Mesenchymal stem cell (in vitro differentiated cells and primary cell): Measurements from ENCODE around the gene KIF26A.

Experiments
- DNase-seq: peaks from one replicate; pipeline ENCODE4 v3.0.0-alpha.2; 2013
- H2AFZ ChIP-seq: one replicate; pipeline ENCODE4 v1.6.1; 2013; ENCODE audit warnings: low read depth, mild to moderate bottlenecking, control low read depth, inconsistent platforms, low read length, moderate library complexity
- H2AK5ac ChIP-seq: 2 replicates; pipeline ENCODE4 v1.6.1; 2013; ENCODE audit warnings: low read length, moderate library complexity, mild to moderate bottlenecking, inconsistent platforms; ENCODE audit not compliant: severe bottlenecking
- H2BK120ac ChIP-seq: one replicate; pipeline ENCODE4 v1.6.1; 2013; ENCODE audit warnings: low read depth, mild to moderate bottlenecking, inconsistent platforms, low read length, moderate library complexity
- H2BK12ac ChIP-seq, 2 experiments: one replicate each; pipeline ENCODE4 v1.6.1; 2013; ENCODE audit warnings: inconsistent platforms in 2 of 2, low read length in 2 of 2, mild to moderate bottlenecking in 2 of 2, moderate library complexity in 2 of 2, control low read depth in 1 of 2
- H2BK15ac ChIP-seq: one replicate; pipeline ENCODE4 v1.6.1; 2013; ENCODE audit warnings: mild to moderate bottlenecking, low read depth, inconsistent platforms; ENCODE audit not compliant: poor library complexity, severe bottlenecking
- H2BK5ac ChIP-seq: 2 replicates; pipeline ENCODE4 v1.6.1; 2013; ENCODE audit warnings: low read depth, mild to moderate bottlenecking, low read length, control low read depth, inconsistent platforms; ENCODE audit not compliant: poor library complexity, severe bottlenecking
- H3K14ac ChIP-seq, 2 experiments: one replicate each; pipeline ENCODE4 v1.6.1; 2013; ENCODE audit warnings: inconsistent platforms in 2 of 2, low read length in 2 of 2, control low read depth in 1 of 2, mild to moderate bottlenecking in 1 of 2, moderate library complexity in 1 of 2
- H3K18ac ChIP-seq, 2 experiments: one replicate each; pipeline ENCODE4 v1.6.1; 2013; ENCODE audit warnings: inconsistent platforms in 2 of 2, low read length in 2 of 2, control low read depth in 1 of 2, low read depth in 1 of 2, mild to moderate bottlenecking in 1 of 2
- H3K23ac ChIP-seq, 2 experiments: one replicate each; pipeline ENCODE4 v1.6.1; 2013; ENCODE audit warnings: inconsistent platforms in 2 of 2, low read length in 2 of 2, mild to moderate bottlenecking in 2 of 2, moderate library complexity in 2 of 2, control low read depth in 1 of 2
- H3K27ac ChIP-seq: 2 replicates; pipeline ENCODE4 v1.5.1; 2013; ENCODE audit warnings: mild to moderate bottlenecking, moderate library complexity, low read length, control low read depth, inconsistent platforms; ENCODE audit not compliant: poor library complexity, severe bottlenecking
- H3K27me3 ChIP-seq, 2 experiments: 2 replicates each; pipeline versions ENCODE4 v1.6.1 to v1.7.0; 2013; ENCODE audit warnings: low read length in 2 of 2, mild to moderate bottlenecking in 2 of 2, moderate library complexity in 2 of 2, control low read depth in 1 of 2, inconsistent platforms in 1 of 2; ENCODE audit not compliant: control insufficient read depth in 1 of 2, insufficient read depth in 1 of 2
- H3K36me3 ChIP-seq, 2 experiments: 2 replicates each; pipeline versions ENCODE4 v1.6.1 to v1.7.0; 2013; ENCODE audit warnings: low read length in 2 of 2, control low read depth in 1 of 2, inconsistent platforms in 1 of 2, low read depth in 1 of 2, mild to moderate bottlenecking in 1 of 2; ENCODE audit not compliant: insufficient read depth in 2 of 2, control insufficient read depth in 1 of 2
- H3K4ac ChIP-seq, 2 experiments: one replicate each; pipeline ENCODE4 v1.6.1; 2013; ENCODE audit warnings: inconsistent platforms in 2 of 2, low read length in 2 of 2, mild to moderate bottlenecking in 2 of 2, moderate library complexity in 2 of 2, control low read depth in 1 of 2, low read depth in 1 of 2
- H3K4me1 ChIP-seq: 2 replicates; pipeline ENCODE4 v1.6.1; 2013; ENCODE audit warnings: low read depth, low read length, control low read depth; ENCODE audit not compliant: control insufficient read depth, insufficient read depth
- H3K4me2 ChIP-seq: 2 replicates; pipeline ENCODE4 v1.6.1; 2013; ENCODE audit warnings: low read length, mild to moderate bottlenecking, inconsistent platforms; ENCODE audit not compliant: poor library complexity, severe bottlenecking
- H3K4me3 ChIP-seq, 2 experiments: 2 replicates each; pipeline versions ENCODE4 v1.5.1 to v1.7.0; 2013; ENCODE audit warnings: low read length in 2 of 2, mild to moderate bottlenecking in 2 of 2, control low read depth in 1 of 2, low read depth in 1 of 2; ENCODE audit not compliant: insufficient read depth in 1 of 2
- H3K79me1 ChIP-seq: replicated peaks from 2 replicates; pipeline ENCODE4 v1.6.1; 2013; ENCODE audit warnings: mild to moderate bottlenecking, control low read depth, low read length, inconsistent platforms; ENCODE audit not compliant: poor library complexity, severe bottlenecking
- H3K9ac ChIP-seq: 2 replicates; pipeline ENCODE4 v1.7.0; 2013; ENCODE audit warnings: mild to moderate bottlenecking, low read length, moderate library complexity
- H3K9me3 ChIP-seq: 2 replicates; pipeline ENCODE4 v1.7.0; 2013; ENCODE audit warnings: mild to moderate bottlenecking, low read length; ENCODE audit not compliant: control insufficient read depth
- H4K8ac ChIP-seq: one replicate; pipeline ENCODE4 v1.6.1; 2013; ENCODE audit warnings: inconsistent platforms, mild to moderate bottlenecking, low read length, moderate library complexity
- H4K91ac ChIP-seq: one replicate; pipeline ENCODE4 v1.6.1; 2013; ENCODE audit warnings: mild to moderate bottlenecking, low read length, inconsistent platforms
- WGBS: methylation state at CpG from one replicate; pipeline ENCODE4 v1.1.7; 2013; ENCODE audit warnings: mixed read lengths; 5-methylcytosine and 5-hydroxymethylcytosine counted together

Gene KIF26A

GRCh38 chr14:104100171-104101085 lies 38.0 kb upstream of the KIF26A start:
- no peak overlapping the region for H2AK5ac ChIP-seq
- no peak overlapping the region for H3K18ac ChIP-seq
- H2BK5ac ChIP-seq = no peak overlapping the region
- H3K9ac ChIP-seq = no peak overlapping the region
- no peak overlapping the region for H2AFZ ChIP-seq
- no peak overlapping the region for H2BK12ac ChIP-seq
- no peak overlapping the region for H4K91ac ChIP-seq
- no peak overlapping the region for H2BK120ac ChIP-seq
- WGBS = 88% methylated on average over 23 of the region's 23 CpGs
- H3K4me1 ChIP-seq = peaks cover 2% of the 10 kb centered on the region
- H3K14ac ChIP-seq = no peak overlapping the region
- no peak overlapping the region for H2BK15ac ChIP-seq
- H3K27ac ChIP-seq = no peak overlapping the region
- H3K4me3 ChIP-seq = no peak overlapping the region
- H3K4ac ChIP-seq = no peak overlapping the region
- no peak overlapping the region for H4K8ac ChIP-seq
- no peaks in the 10 kb centered on the region for H3K79me1 ChIP-seq
- peaks cover 0 to 13% of the 10 kb centered on the region in 2 experiments for H3K27me3 ChIP-seq
- H3K4me2 ChIP-seq = no peak overlapping the region
- no peak overlapping the region for H3K23ac ChIP-seq
- H3K9me3 ChIP-seq = no peaks in the 10 kb centered on the region
- no peaks in the 10 kb centered on the region for H3K36me3 ChIP-seq
- no peak for DNase-seq

GRCh38 chr14:104101086-104101621 lies 37.2 kb upstream of the KIF26A start:
- no peak overlapping the region for H4K8ac ChIP-seq
- no peak overlapping the region for H3K23ac ChIP-seq
- H3K9me3 ChIP-seq = no peaks in the 10 kb centered on the region
- H3K36me3 ChIP-seq = no peaks in the 10 kb centered on the region
- no peak overlapping the region for H3K9ac ChIP-seq
- no peak overlapping the region for H3K4me2 ChIP-seq
- H2BK120ac ChIP-seq = no peak overlapping the region
- no peak overlapping the region for H2BK12ac ChIP-seq
- no peak overlapping the region for H3K4me3 ChIP-seq
- no peak overlapping the region for H2AFZ ChIP-seq
- DNase-seq = no peak
- no peaks in the 10 kb centered on the region for H3K79me1 ChIP-seq
- H3K14ac ChIP-seq = no peak overlapping the region
- H2AK5ac ChIP-seq = no peak overlapping the region
- H3K27ac ChIP-seq = no peak overlapping the region
- H3K18ac ChIP-seq = no peak overlapping the region
- H2BK5ac ChIP-seq = no peak overlapping the region
- H3K27me3 ChIP-seq = peaks cover 0 to 10% of the 10 kb centered on the region in 2 experiments
- no peak overlapping the region for H2BK15ac ChIP-seq
- WGBS = 78% methylated on average over 15 of the region's 16 CpGs
- peaks cover 2% of the 10 kb centered on the region for H3K4me1 ChIP-seq
- no peak overlapping the region for H3K4ac ChIP-seq
- no peak overlapping the region for H4K91ac ChIP-seq

- 89% methylated on average over 13 of the region's 16 CpGs for WGBS
- no peak overlapping the region for H2BK12ac ChIP-seq
- H3K18ac ChIP-seq = no peak overlapping the region
- no peak overlapping the region for H3K14ac ChIP-seq
- no peak overlapping the region for H4K8ac ChIP-seq
- no peaks in the 10 kb centered on the region for H3K79me1 ChIP-seq
- H3K23ac ChIP-seq = no peak overlapping the region
- H4K91ac ChIP-seq = no peak overlapping the region
- no peak overlapping the region for H2AK5ac ChIP-seq
- H2AFZ ChIP-seq = no peak overlapping the region
- no peak overlapping the region for H3K4ac ChIP-seq
- H3K27me3 ChIP-seq = peaks cover 0 to 5% of the 10 kb centered on the region in 2 experiments
- no peak overlapping the region for H3K9ac ChIP-seq
- no peak overlapping the region for H2BK15ac ChIP-seq
- H2BK120ac ChIP-seq = no peak overlapping the region
- no peak overlapping the region for H3K4me2 ChIP-seq
- DNase-seq = no peak
- no peak overlapping the region for H3K27ac ChIP-seq
- no peaks in the 10 kb centered on the region for H3K36me3 ChIP-seq
- no peak overlapping the region for H3K4me3 ChIP-seq
- H3K4me1 ChIP-seq = peaks cover 2% of the 10 kb centered on the region
- no peaks in the 10 kb centered on the region for H3K9me3 ChIP-seq
- no peak overlapping the region for H2BK5ac ChIP-seq
Observed at GRCh38 chr14:104101651-104102281, 36.6 kb upstream of the KIF26A start.

- Histone ChIP-seq H3K4me1 (peaks cover 2% of the 10 kb centered on the region), H3K4me2 (no peak overlapping the region), H2AFZ (no peak overlapping the region), H2AK5ac (no peak overlapping the region), H3K36me3 (no peaks in the 10 kb centered on the region), H3K4ac (no peak overlapping the region), H2BK15ac (no peak overlapping the region), H3K4me3 (no peak overlapping the region), H3K9me3 (no peaks in the 10 kb centered on the region), H3K18ac (no peak overlapping the region), H3K79me1 (no peaks in the 10 kb centered on the region), H4K8ac (no peak overlapping the region), H2BK120ac (no peak overlapping the region), H3K9ac (no peak overlapping the region), H4K91ac (no peak overlapping the region), H3K27ac (no peak overlapping the region), H3K23ac (no peak overlapping the region), H2BK12ac (no peak overlapping the region), H3K14ac (no peak overlapping the region), H3K27me3 (peaks cover 0 to 5% of the 10 kb centered on the region in 2 experiments), H2BK5ac (no peak overlapping the region)
- WGBS = 81% methylated on average over 13 of the region's 16 CpGs
- DNase-seq = no peak
Observed at GRCh38 chr14:104102282-104102914, 36.0 kb upstream of the KIF26A start.
